ENCODE measurements around the gene PITPNB.
A peak's percentile ranks its signal among the peaks of the same experiment; 100 is the strongest.

The PITPNB gene

DNA sequence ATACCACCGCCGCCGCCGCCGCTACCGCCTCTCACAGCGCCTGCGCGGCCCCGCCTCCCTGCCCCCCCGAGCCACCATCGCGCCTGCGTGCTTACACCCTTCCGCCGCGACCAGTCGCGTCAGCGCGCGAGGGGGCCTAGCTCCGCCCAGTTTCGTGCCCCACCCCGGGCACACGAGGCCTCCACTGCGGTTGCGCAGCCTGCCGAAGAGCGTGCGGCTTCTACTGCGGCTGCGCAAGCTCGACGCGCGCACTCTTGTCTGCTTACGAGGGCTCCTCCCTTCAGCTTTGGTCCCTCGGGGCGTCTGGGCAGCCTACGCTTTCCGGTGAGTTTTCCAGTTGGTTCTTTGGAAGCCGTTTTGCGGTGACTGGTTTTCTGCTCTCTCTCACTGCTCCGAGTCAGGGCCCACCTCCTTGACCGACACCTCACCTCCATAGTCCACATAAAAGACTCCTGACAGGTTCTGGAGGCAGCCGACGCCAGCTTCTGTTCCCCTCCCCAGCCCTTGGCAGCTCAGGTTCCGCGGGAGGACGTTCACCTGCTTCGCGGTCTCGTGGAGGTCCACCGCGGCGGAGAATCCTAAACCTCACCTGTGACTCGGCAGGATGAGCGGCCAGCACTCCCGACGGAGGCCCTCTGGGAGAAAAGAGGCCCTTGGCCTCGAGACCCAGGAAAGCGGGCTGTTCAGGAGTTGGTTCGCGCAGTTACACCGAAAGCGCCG, at the start of gene PITPNB:
TSS of gene PITPNB (minus strand) at position 35 of the 720 bp plus-strand sequence. CDS start 65 bp downstream, outside the sequence.
- peak; percentile 78 for DNase-seq (ENCODE audit: low read depth)

DNA sequence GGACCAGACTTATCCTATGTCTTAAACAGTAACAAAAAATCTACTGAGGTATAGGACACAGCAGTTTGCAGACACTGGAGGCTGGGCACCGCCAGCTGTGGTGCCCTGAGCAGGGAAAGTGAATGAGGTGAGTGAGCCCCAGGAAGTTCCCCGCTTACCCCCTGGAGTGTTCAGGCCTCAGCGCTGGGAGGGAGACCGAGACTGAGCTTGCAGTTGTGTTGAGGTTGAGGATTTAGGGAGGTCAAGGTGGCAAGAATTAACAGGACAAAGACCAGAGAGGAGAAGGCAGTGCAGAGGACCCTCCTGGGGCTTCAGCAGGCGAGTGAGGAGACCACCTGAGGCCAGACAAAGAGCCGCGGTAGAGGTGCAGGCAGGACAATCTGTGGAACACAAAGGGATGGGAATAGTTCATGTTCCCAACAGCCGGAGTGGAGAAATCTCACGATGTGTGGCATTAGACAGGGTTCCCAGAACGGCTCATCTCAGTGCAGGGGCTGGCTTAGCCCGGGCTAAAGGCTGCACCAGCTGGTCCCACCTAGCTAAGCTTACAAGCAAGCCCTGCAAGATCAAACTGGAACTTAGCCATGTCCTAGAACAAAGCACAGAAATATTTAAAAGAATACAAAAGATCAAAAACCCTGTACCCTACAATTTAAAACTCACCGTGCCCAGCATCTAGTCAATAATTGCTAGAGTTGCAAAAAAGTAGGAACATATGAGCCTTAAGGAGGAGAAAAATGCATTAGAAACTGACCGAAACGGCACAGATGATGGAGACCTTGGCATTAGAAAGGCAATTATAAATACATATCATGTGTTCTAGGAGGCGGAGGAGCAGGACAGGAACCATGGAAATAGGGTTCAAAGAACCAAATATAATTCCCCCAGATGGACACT, 47.4 kb upstream of the PITPNB start:
- no peak for DNase-seq (ENCODE audit: low read depth)

DNA sequence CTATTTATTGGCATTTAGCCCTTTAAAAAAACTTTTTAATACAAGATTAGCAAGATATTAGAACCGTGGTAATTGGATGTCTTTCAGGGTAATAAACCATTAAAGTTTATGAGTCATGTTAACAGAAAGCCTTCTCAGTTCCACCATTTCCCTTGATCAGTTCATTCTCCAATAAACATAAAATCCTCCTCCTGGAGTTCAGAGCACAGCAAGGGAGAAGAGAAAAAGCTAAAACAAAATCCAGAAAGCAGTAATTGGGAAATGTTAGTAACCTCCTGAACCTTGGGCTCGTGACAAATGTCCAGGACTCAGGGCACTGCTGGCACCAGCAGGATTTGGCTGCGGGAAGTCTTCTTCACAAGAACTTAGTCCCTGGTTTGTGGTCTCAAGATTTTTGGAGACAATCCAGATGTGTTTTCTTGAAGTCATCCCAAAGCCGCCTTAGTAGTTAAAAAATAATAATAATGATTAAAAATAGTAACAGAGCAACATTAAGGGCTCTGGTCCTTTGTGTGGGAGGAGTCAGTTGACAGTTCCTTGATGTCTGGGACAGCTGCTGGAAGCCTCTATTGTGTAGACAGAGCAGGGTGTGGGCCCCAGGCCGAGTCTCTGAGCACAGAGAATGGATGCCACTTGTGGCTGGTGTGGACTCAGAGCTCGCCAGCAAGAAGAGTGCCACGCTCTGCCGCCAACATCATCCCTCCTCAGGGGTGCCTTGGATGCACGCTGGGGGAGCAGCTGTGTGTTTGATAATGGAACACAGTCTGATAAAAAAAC, 43.4 kb upstream of the PITPNB start:
- no peak for DNase-seq (ENCODE audit: low read depth)

GRCh38 chr22:27961680-27962079, 42.6 kb upstream of the PITPNB start:
- no peak for DNase-seq (ENCODE audit: low read depth)

GRCh38 chr22:27961182-27961581, 42.1 kb upstream of the PITPNB start:
- no peak for DNase-seq (ENCODE audit: low read depth)

DNA sequence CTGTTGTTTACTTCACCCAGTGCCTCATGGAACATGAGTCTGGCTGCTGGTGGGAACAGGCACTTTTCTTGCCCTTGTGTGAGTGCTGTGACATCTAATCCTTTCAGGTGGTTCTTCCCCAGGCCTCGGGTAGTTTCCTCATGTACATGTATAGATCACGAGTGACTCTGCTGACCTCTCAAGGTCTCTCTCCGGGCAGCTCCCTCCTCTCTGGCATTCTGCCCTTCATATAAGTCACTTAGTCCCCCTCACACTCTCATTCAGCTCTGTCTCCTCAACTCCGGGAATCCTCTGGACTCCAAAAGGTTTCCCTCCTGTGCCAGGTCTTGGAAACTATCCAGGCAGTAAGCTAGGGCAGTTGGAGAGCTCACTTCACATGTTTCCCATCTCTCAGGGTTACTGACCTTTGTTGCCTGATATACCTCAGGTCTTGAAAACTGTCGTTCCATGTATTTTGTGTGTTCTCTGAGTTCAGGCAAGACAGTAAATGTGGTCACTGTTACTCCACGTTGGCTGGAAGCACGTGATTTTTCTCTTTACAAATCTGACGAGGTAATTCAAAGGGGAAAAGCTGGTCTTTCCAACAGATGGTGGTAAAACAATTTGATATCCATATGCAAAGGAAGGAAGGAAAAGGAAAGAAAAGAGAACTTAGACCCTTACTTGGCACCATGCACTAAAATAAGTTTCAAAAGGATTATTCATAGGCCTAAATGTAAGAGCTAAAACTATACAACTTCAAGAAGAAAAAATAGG, 40.5 kb upstream of the PITPNB start:
- no peak for DNase-seq (ENCODE audit: low read depth)

GRCh38 chr22:27952779-27953178, 33.7 kb upstream of the PITPNB start:
- no peak for DNase-seq (ENCODE audit: low read depth)

- no peak for DNase-seq (ENCODE audit: low read depth)
These were observed 33.0 kb upstream of the PITPNB start for GRCh38 chr22:27952091-27952490.

- no peak for DNase-seq (ENCODE audit: low read depth)
These were observed 30.4 kb upstream of the PITPNB start for GRCh38 chr22:27949421-27949820.

DNA sequence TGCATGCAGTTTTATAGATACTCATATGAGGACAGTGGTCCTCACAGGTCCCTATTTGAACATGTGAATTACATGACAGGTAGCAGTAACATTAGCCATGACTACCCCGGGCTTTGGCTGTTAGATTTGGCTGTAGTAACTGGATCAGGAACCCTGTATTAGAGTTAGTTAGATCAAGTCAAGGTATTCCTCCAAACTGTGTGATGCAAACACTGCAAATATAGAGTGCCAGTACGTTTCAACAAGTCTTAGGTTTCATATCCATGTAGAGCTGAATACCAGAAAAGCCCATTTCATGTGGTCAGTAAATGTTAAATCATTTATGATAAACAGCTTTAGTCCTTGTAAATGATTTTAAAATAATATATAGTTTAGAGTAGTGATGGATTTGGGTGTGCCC, 29.5 kb upstream of the PITPNB start:
- DNase-seq (ENCODE audit: low read depth), result no peak

GRCh38 chr22:27947448-27947847, 28.4 kb upstream of the PITPNB start:
- no peak for DNase-seq (ENCODE audit: low read depth)

DNA sequence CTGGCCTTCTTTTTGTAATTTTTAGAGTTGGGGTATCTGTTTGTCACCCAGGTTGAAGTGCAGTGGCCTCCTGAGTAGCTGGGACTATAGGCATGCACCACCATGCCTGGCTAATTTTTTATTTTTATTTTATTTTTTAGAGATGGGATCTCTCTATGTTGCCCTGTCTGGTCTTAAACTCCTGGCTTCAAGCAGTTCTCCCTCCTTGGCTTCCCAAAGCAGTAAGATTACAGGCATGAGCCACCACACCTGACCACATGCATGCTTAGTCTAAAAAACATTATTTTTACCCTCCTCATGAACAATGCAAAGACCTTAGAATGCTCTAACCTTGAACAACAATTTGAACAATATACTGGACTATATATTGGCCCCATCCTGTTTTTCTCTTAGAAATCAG, 22.1 kb upstream of the PITPNB start:
- no peak for DNase-seq (ENCODE audit: low read depth)

- no peak for DNase-seq (ENCODE audit: low read depth)
These were observed 18.4 kb upstream of the PITPNB start for GRCh38 chr22:27937453-27937852.

DNA sequence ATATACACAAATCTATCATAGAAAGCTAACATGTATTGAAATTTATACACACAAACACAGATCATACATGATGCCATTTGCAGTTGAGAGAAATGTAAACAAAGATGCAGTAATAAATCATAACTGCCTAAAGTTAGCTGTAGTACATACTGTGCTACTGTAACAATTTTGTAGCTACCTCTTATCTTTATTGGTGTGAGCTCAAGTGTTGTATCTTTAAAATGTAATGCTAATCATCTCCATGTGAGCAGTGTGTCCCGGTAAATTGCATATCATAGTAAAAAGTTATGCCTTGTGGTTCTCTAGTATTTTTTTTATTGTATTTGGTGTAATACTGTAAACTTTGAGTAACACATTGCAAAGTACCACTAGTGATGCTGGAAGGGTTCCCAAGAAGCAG, 16.8 kb upstream of the PITPNB start:
- no peak for DNase-seq (ENCODE audit: low read depth)

- no peak for DNase-seq (ENCODE audit: low read depth)
These were observed 15.0 kb upstream of the PITPNB start for GRCh38 chr22:27934069-27934468.

DNA sequence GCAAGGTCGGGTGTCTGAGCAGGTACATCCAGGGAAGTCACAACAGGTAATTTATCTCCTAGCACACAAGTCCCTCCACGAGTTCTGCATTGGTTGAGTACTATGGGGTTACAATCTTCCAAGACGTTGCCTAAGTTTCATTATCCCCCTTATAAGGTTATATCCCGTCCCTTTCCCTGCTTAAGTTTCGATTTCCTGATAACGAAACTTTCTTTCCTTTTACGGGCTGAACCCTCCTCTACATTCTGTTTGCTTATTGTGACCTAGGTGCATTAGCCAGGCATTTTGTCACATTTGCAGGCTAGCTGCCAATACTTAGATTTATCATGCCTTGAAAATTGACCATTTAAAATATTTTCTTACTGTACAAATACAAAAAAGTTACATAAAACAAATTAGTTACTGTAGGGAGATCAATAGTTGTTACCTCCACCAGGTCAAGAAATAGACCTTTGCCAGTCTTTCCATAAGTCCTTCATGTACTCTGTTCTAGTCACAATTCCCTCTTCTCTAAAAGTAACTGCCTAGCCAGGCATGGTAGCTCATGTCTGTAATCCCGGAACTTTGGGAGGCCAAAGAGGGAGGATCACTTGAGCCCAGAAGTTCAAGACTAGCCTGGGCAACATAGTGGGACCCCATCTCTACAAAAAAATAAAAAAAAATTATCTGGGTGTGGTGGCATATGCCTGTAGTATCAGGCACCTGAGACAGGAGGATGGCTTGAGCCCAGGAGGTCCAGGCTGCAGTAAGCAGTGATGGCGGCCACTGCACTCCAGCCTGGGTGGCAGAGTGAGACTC, 14.3 kb upstream of the PITPNB start:
- no peak for DNase-seq (ENCODE audit: low read depth)

DNA sequence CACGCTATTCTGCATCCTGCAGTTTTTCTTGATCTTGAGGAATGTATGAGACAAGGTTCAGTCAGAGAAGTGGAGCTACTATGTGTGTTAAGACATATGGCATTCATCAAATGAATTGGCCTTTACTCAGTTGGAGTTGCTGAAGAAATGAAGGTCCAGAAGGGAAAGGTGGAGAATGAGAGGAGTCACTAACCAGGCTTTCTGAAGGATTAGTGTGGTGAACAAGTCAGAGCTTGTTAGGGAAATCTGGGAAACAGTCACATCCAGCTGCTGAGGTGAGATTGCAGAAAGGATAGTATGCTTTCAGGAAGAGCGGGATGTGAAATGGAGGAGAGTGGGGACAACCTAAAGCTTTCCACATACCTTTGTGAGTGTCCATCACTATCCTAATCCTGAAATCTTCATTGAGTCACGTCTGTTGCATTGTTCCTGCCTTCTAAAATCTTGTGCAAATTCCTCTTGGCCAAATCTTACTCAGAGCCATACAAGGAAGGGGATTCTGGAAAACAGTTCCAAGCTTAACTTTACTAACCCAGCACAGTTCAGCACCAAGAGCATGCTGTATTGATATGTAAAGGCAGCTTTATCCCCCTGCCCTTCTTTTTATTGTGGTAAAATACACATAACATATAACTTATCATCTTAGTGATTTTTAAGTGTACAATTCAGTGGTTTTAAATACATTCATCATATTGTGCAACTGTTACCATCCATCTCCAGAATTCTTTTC, 11.4 kb upstream of the PITPNB start:
- no peak for DNase-seq (ENCODE audit: low read depth)

- DNase-seq (ENCODE audit: low read depth), result no peak
These were observed 8.6 kb upstream of the PITPNB start for GRCh38 chr22:27927608-27928007.

GRCh38 chr22:27925331-27925730, 6.3 kb upstream of the PITPNB start:
- no peak for DNase-seq (ENCODE audit: low read depth)
